Brain microvascular endothelial cell (primary cell): ENCODE measurements around the gene TAS2R38.
"Not testable (repeated sequence)": the region's sequence is repeated elsewhere in the genome, so short reads cannot be mapped to it uniquely, and the experiment has no call there.

ENCODE experiments used
- DNase-seq: peaks from one replicate; pipeline ENCODE4 v3.0.0-alpha.2; 2020
- H3K27ac ChIP-seq: fragments of 250-450 bp; sonication (Bioruptor Pico); 2 replicates; pipeline ENCODE4 v1.5.1; 2020; ENCODE audit warnings: mild to moderate bottlenecking, moderate library complexity
- H3K27me3 ChIP-seq: fragments of 250-450 bp; sonication (Bioruptor Pico); replicated peaks from 2 replicates; pipeline ENCODE4 v1.5.1; 2020; ENCODE audit warnings: mild to moderate bottlenecking
- H3K36me3 ChIP-seq: fragments of 250-450 bp; sonication (Bioruptor Pico); replicated peaks from 2 replicates; pipeline ENCODE4 v1.5.1; 2020; ENCODE audit warnings: mild to moderate bottlenecking
- H3K4me3 ChIP-seq: 2 replicates; pipeline ENCODE4 v1.5.1; 2011; ENCODE audit warnings: low read depth, mild to moderate bottlenecking, control low read depth, low read length, moderate library complexity
- CTCF ChIP-seq: IDR thresholded peaks from 2 replicates; pipeline ENCODE4 v1.5.1; 2011; ENCODE audit warnings: low read depth, mild to moderate bottlenecking, moderate library complexity, low read length, control low read depth, inconsistent platforms; ENCODE audit errors: missing control alignments
- in situ Hi-C: cut with HindIII; loops from 2 replicates; pipeline ENCODE4 v1.10.0; 2017; ENCODE audit warnings: low sequenced_read_pairs, low pct_ligation_motif_present

Gene TAS2R38

GRCh38 chr7:141992688-141993087 lies 19.1 kb upstream of the TAS2R38 start:
- H3K27ac ChIP-seq, result no peak overlapping the region
- in situ Hi-C loops, result no loop called here
- H3K4me3 ChIP-seq, result no peak overlapping the region
- DNase-seq, result no peak
- no peak for TF ChIP-seq CTCF
- no peaks in the 10 kb centered on the region for H3K36me3 ChIP-seq
- no peaks in the 10 kb centered on the region for H3K27me3 ChIP-seq

GRCh38 chr7:141992156-141992555 lies 18.6 kb upstream of the TAS2R38 start:
- no peaks in the 10 kb centered on the region for H3K36me3 ChIP-seq
- no peak overlapping the region for H3K4me3 ChIP-seq
- no peaks in the 10 kb centered on the region for H3K27me3 ChIP-seq
- no peak overlapping the region for H3K27ac ChIP-seq
- in situ Hi-C loops, result no loop called here
- DNase-seq, result peak; percentile 11
- no peak for TF ChIP-seq CTCF

GRCh38 chr7:141991140-141991539 lies 17.6 kb upstream of the TAS2R38 start:
- H3K27me3 ChIP-seq, result no peaks in the 10 kb centered on the region
- H3K36me3 ChIP-seq, result no peaks in the 10 kb centered on the region
- no peak overlapping the region for H3K27ac ChIP-seq
- in situ Hi-C loops, result no loop called here
- no peak for TF ChIP-seq CTCF
- no peak for DNase-seq
- H3K4me3 ChIP-seq, result no peak overlapping the region

GRCh38 chr7:141990011-141990725 lies 16.6 kb upstream of the TAS2R38 start:
- no peak for DNase-seq
- H3K4me3 ChIP-seq, result no peak overlapping the region
- in situ Hi-C loops, result no loop called here
- TF ChIP-seq CTCF, result no peak
- no peaks in the 10 kb centered on the region for H3K36me3 ChIP-seq
- H3K27ac ChIP-seq, result no peak overlapping the region
- H3K27me3 ChIP-seq, result no peaks in the 10 kb centered on the region

- H3K36me3 ChIP-seq, H3K27me3 ChIP-seq, H3K27ac ChIP-seq, in situ Hi-C loops, H3K4me3 ChIP-seq, DNase-seq: not testable (repeated sequence)
These were observed 14.2 kb upstream of the TAS2R38 start for GRCh38 chr7:141987803-141988202.

- DNase-seq, result no peak
- no peak overlapping the region for H3K27ac ChIP-seq
- H3K4me3 ChIP-seq, result no peak overlapping the region
- H3K27me3 ChIP-seq, result no peaks in the 10 kb centered on the region
- H3K36me3 ChIP-seq, result no peaks in the 10 kb centered on the region
- TF ChIP-seq CTCF, result no peak
- in situ Hi-C loops, result no loop called here
These were observed 13.3 kb upstream of the TAS2R38 start for GRCh38 chr7:141986923-141987322.

- DNase-seq, H3K36me3 ChIP-seq, in situ Hi-C loops, H3K4me3 ChIP-seq, H3K27ac ChIP-seq, H3K27me3 ChIP-seq: not testable (repeated sequence)
These were observed 12.4 kb upstream of the TAS2R38 start for GRCh38 chr7:141985926-141986325.
